Activated T-helper 1 cell treated with anti-CD3 and anti-CD28 coated beads, Interleukin-2, amount 50 U/mL, for 16 hours (primary cell): Measurements from ENCODE around the gene TSC22D4.

Experiments
- DNase-seq, 2 donors: peaks; one replicate each; pipeline ENCODE4 v3.0.0-alpha.2; 2020; ENCODE audit warnings: low read depth in 1 of 2, low spot score in 1 of 2

Gene TSC22D4

GRCh38 chr7:100493476-100494264 lies 14.7 kb upstream of the TSC22D4 start:
- peak in 1 of 2 donors; percentile 49 for DNase-seq

- DNase-seq, result no peak
Measured at GRCh38 chr7:100492738-100493475, 13.9 kb upstream of the TSC22D4 start.

DNA sequence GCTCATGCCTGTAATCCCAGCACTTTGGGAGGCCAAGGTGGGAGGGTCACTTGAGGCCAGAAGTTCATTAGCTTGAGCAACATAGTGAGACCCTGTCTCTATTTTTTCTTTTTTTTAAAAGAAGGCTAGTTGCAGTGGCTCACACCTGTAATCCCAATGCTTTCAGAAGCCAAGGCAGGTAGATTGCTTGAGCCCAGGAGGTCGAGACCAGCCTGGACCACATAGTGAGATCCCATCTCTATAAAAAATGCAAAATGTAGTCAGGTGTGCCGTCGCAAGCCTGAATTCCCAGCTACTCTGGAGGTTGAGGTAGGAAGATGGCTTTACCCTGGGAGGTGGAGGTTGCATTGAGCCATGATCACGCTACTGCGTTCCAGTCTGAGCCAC lies 12.2 kb upstream of the TSC22D4 start:
- DNase-seq, result no peak

GRCh38 chr7:100490483-100491191 lies 11.6 kb upstream of the TSC22D4 start:
- DNase-seq, result no peak

- no peak for DNase-seq
Measured at GRCh38 chr7:100489824-100490223, 10.8 kb upstream of the TSC22D4 start.

- DNase-seq, result no peak
Measured at GRCh38 chr7:100489121-100489520, 10.1 kb upstream of the TSC22D4 start.

DNA sequence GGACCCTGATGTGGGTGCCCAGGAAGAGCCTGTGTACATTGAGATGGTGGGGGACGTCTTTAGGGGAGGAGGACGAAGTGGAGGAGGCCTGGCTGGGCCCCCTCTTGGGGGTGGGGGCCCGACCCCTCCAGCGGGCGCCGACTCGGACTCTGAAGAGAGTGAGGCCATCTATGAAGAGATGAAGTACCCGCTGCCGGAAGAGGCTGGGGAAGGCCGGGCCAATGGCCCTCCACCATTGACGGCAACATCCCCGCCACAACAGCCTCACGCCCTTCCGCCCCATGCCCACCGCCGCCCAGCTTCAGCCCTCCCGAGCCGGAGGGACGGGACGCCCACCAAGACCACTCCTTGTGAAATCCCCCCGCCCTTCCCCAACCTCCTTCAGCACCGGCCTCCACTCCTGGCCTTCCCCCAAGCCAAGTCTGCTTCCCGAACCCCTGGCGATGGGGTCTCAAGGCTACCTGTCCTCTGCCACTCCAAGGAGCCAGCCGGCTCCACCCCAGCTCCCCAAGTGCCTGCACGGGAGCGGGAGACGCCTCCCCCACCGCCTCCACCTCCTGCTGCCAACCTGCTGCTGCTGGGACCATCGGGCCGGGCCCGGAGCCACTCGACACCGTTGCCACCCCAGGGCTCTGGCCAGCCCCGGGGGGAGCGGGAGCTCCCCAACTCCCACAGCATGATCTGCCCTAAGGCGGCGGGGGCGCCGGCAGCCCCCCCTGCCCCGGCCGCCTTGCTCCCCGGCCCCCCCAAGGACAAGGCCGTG lies 9.5 kb upstream of the TSC22D4 start:
- DNase-seq, result no peak

GRCh38 chr7:100486753-100487446 lies 7.9 kb upstream of the TSC22D4 start:
- DNase-seq, result no peak

DNA sequence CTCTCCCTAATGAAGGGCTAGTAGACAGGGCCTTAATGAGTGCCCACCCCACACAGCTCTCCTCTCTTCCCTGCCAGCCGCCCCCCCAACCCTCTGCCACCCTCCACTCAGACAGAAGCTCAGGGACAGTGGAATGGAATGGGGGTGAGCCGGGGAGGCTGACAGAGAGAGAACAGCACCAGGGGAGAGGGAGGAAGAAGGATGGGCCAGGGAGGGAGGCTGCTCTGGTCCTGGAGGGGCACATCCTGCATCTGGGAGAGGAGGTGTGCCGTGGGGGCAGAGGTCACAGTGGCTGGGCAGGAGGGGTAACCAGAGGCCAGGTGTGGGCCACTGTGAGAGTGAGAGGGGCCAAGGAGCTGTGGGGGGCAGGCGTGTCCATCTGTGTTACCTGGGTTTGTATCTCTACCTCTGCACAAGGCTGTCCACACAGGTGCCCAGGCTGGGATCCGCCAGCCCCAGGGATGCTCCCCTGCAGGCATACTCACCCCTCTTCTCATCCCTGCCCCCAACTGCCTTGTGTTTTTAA lies 7.2 kb upstream of the TSC22D4 start:
- no peak for DNase-seq

GRCh38 chr7:100485471-100485876 lies 6.5 kb upstream of the TSC22D4 start:
- no peak for DNase-seq

- DNase-seq, result no peak
Measured at GRCh38 chr7:100484673-100485045, 5.6 kb upstream of the TSC22D4 start.

DNA sequence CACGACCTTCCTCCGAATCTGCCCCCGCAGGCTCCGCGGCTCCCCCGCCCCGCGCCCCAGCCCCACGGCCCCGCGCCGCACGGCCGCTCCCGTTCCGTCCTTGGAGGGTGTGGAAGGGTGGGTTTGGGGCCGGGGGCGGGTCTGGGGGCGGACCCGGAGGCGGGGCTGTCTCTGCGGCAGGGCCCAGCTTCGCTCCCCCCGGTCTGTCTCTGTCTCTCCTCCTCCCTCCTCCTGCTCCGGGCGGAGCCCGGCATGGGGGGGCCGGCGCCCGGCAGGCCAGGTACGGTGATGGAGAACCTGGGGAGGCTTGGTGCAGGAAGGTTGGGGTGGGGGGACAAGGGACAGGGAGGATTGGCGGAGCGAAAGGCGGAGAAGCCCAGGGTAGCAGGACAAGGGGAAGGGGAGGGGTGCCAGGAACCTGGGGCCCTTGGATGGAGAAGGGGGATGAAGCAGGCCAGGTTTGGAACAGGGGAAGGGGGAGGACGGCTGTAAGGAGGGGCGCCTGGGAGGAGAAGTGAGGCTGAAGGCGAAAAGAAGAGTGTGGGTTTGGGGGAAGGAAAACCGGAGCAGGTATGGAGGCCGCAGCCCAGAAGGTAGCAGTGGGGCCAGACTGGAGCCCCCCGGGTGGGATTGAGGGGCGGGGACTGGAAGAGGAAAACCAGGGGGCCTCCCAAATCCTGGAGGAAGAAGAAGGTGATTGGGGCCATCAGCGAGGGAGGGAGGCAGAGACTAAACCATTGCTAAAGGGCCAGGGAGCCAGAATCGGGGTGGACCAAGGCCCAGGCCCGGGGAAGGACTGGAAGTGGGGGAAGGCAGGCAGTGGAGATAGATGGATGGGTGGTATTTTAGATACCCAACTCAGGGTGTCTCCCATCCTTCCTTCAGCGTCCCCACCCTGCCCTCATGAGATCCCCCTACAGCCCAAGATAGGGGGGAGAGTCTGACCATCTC lies 5.0 kb upstream of the TSC22D4 start, which contains the start of gene NYAP1:
Gene NYAP1 (plus strand): TSS at position 206 of the 951 bp plus-strand sequence. CDS start 1,385 bp downstream, outside the sequence.
- peak; percentile 24 to 40 for DNase-seq

DNA sequence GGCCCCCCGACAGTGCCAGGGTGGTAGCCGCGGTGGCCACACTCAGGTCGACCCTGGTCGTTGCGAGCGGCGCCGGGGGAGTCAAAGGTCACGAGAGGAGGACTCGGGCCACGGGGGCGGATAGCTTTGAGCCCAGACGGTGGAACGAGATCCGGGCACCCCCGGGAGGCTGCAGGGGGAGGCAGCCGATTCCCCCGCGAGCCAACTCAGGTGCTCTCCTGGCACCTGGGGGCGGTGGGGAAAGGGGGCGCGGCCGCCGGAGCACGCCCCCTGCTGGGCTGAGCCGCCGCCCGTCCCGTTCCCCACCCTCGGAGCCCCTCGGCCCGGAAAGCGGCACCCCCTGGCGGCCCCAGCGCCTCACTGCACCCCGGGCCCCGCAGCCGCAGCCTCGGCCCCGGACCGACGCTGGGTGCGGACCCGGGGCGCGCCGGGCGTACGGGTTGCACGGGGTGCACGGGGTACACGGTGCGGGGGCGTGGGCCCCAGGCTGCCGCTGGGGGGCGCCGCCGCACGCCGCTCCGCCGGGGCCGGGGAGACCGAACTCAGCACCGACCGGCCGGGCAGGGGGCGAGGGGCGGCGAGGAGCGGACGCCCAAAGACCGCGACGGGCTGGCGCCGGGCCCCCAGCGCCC lies 4.2 kb upstream of the TSC22D4 start:
- peak; percentile 69 to 78 for DNase-seq

DNA sequence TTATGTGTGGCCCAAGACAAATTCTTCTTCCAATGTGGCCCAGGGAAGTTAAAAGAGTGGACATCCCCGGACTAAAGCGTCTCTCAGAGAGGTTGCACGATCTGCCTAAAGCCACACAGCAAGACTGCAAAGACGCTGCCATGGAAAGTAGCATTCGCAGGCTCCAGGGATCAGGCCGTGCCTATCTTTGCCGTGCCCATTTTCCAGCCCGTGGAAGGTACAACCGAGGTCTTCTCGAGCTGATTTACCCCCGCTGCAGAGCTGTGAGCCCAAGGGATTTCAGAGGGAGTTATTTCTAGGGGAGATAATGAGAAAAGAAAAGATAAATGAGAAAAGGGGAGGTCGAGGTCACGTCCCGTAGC lies 3.7 kb upstream of the TSC22D4 start:
- no peak for DNase-seq

DNA sequence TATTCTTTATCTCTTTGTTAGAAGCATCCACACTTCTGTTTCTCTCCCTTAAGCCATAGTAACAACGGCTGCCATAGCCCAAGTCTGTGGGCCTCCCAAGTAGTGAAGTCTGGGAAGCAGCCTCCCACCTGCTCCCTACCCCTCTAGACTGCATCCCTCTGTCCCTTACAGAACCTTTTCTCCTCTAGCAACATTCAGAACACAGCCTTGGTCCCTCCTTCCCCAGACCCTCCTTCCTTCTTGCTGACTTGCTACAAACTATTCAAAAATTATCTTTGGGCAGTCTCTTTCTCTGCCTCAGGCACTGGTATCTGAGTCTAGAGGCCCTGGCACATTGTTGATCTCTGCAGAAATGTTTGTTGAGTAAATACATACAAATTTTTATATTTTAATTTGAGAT lies 2.5 kb upstream of the TSC22D4 start:
- no peak for DNase-seq

- DNase-seq, result no peak
Measured at GRCh38 chr7:100477871-100478267, 1.1 kb downstream of the TSC22D4 start.

DNA sequence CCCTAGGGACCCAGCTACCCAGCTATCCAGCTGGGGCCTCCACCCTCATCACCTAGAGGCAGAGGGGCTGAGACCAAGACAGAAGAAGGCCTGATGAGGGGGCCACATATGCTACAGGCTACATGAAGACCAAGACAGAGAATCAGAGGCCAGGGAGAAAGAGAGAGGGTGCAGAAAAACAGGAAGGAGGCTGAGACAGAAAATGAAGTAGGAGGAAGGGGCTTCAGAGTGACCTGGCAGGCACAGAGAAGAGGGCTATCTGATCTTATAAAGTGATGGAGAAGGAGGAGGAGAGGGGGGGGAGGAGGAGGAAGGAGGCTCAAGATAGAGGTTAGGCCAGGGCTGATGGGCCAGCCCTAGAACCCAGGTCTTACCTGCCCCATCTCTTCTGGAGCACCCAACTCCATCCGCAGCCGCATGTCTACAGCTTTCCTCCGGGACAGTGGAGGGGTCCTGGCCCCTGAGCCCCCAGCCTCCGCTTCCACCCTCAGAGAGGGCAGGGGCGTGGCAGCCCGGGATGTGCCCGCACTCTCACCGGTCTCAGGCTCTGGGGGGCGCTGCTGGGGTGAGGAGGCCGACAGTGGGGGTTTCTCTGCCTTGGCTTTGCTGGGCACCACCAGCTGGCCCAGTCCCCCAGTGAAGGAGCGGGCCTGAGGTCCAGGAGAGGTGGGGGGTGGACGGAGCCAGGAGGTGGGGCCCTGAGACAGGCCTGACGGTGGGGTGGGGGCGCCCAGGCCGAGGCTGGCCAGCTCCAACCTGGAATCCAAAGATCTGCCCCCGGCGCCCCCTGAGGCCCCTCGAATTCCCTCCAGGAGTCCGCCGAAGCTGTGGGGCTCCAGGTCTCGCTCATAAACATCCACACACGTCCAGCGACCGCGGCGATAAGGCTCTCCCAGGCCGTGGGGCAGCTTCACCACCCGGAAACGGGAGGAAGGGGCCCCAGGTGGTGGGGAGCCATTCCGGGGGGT lies 1.8 kb downstream of the TSC22D4 start:
- no peak for DNase-seq
